ENCODE data around the gene POLK.

DNA sequence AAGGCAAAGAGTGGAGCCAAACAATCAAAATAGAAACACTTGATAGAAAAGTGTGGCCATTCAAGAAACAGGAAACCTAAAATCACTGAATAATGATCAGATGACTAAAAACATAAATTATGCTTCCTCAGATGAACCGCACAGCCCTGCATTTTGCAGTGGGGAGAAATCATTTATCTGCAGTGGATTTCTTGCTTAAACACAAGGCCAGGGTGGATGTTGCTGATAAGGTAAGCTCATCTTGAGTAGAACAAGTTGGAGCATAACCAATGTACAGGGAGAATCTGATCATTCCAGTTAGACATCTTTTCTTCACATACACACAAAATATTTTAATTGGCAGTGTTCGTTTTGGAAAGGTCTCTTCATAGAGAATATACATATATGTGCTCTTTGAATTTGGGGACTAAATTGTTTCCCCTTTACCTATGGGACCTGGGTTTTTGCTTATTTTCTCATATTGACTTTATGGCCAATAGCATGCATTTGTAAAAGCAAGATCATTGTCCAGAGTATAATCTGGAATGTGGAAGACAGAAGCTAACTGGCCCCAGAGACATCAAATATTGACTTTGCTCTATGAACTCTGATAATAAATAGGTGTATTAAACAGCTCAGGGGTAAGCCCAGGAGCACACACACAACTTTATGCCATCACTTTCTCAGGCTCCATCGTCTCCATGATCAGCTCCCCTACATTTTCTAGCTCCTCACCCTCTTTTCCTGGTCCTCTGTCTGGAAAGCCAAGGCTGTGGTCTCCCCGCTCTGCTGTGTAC is 108.7 kb downstream of the POLK start:
- TF ChIP-seq, protein P1, sequence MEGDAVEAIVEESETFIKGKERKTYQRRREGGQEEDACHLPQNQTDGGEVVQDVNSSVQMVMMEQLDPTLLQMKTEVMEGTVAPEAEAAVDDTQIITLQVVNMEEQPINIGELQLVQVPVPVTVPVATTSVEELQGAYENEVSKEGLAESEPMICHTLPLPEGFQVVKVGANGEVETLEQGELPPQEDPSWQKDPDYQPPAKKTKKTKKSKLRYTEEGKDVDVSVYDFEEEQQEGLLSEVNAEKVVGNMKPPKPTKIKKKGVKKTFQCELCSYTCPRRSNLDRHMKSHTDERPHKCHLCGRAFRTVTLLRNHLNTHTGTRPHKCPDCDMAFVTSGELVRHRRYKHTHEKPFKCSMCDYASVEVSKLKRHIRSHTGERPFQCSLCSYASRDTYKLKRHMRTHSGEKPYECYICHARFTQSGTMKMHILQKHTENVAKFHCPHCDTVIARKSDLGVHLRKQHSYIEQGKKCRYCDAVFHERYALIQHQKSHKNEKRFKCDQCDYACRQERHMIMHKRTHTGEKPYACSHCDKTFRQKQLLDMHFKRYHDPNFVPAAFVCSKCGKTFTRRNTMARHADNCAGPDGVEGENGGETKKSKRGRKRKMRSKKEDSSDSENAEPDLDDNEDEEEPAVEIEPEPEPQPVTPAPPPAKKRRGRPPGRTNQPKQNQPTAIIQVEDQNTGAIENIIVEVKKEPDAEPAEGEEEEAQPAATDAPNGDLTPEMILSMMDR (IDR thresholded peaks at IDR 0.05) = no peak
- no peak for TF ChIP-seq RAD21 (IDR thresholded peaks at IDR 0.05; ENCODE audit: low read length)
- TF ChIP-seq POLR2AphosphoS5 (IDR thresholded peaks at IDR 0.05; ENCODE audit: low read depth, low read length) = no peak
- no peak for TF ChIP-seq ELF1 (IDR thresholded peaks at IDR 0.05)
- TF ChIP-seq, protein P2, sequence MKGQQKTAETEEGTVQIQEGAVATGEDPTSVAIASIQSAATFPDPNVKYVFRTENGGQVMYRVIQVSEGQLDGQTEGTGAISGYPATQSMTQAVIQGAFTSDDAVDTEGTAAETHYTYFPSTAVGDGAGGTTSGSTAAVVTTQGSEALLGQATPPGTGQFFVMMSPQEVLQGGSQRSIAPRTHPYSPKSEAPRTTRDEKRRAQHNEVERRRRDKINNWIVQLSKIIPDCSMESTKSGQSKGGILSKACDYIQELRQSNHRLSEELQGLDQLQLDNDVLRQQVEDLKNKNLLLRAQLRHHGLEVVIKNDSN (IDR thresholded peaks at IDR 0.05; ENCODE audit: borderline replicate concordance, low read depth) = no peak
- TF ChIP-seq, protein P3, sequence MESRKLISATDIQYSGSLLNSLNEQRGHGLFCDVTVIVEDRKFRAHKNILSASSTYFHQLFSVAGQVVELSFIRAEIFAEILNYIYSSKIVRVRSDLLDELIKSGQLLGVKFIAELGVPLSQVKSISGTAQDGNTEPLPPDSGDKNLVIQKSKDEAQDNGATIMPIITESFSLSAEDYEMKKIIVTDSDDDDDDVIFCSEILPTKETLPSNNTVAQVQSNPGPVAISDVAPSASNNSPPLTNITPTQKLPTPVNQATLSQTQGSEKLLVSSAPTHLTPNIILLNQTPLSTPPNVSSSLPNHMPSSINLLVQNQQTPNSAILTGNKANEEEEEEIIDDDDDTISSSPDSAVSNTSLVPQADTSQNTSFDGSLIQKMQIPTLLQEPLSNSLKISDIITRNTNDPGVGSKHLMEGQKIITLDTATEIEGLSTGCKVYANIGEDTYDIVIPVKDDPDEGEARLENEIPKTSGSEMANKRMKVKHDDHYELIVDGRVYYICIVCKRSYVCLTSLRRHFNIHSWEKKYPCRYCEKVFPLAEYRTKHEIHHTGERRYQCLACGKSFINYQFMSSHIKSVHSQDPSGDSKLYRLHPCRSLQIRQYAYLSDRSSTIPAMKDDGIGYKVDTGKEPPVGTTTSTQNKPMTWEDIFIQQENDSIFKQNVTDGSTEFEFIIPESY (IDR thresholded peaks at IDR 0.05; ENCODE audit: borderline replicate concordance, low read depth) = no peak
- TF ChIP-seq, protein P4, sequence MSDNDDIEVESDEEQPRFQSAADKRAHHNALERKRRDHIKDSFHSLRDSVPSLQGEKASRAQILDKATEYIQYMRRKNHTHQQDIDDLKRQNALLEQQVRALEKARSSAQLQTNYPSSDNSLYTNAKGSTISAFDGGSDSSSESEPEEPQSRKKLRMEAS (IDR thresholded peaks at IDR 0.05; ENCODE audit: low read depth) = no peak
- TF ChIP-seq SMC3 (IDR thresholded peaks at IDR 0.05; ENCODE audit: low read depth, low read length) = no peak
- TF ChIP-seq RCOR1 (IDR thresholded peaks at IDR 0.05; ENCODE audit: low read length) = no peak
- no peak for TF ChIP-seq EZH2phosphoT487 (IDR thresholded peaks at IDR 0.05; ENCODE audit: borderline replicate concordance, low read depth)
- TF ChIP-seq EP300 (IDR thresholded peaks at IDR 0.05; ENCODE audit: borderline replicate concordance in 1 of 2, low read depth in 1 of 2, low read length in 1 of 2) = no peak
- TF ChIP-seq FOSL2 (IDR thresholded peaks at IDR 0.05; ENCODE audit: borderline replicate concordance, low read depth) = no peak
